ENCODE results near the gene SEC63.
"Not testable (repeated sequence)": the region's sequence is repeated elsewhere in the genome, so short reads cannot be mapped to it uniquely, and the experiment has no call there.

DNA sequence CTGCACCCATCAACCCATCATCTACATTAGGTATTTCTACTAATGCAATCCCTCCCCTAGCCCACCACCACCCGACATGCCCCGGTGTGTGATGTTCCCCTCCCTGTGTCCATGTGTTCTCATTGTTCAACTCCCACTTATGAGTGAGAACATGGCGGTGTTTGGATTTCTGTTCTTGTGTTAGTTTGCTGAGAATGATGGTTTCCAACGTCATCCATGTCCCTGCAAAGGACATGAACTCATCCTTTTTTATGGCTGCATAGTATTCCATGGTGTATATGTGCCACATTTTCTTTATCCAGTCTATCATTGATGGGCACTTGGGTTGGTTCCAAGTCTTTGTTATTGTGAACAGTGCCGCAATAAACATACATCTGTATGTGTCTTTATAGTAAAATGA is 72.1 kb downstream of the SEC63 start:
- not testable (repeated sequence) for TF ChIP-seq POLR2A (IDR thresholded peaks at IDR 0.05; ENCODE audit: low read length); GATA1 (IDR thresholded peaks at IDR 0.05; ENCODE audit: low read depth, low read length)

Data from erythroblast (primary cell).